ENCODE measurements around the gene COA5.

COA5 gene

DNA sequence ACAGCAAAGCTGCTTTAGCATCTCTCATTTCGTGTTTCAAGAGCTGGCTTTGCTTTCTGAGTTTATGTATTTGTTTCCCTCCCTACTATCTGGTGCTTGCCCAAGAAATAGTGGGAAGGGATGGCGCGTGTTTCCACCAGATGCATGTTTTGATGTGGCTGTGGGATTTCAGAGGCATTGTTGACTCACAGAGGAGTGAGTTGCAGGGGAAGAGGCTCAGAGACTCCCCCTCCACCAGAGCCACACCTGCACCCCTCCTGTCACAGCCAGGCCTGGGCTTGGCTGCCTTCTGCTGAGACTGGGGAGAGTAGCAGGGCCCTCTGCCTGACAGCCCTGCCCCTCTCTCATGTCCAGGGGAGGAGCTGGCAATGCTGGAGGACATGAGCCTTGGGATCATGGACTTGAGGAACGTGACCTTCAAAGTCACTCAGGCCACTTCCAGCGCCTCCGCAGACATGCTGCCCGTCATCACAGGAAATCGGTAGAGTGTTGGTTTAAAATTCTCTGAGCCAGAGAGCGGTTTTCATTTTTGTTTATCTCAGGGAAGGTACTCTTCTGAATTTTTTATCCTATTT is 42.9 kb downstream of the COA5 start:
- H3K9ac ChIP-seq, result no peak overlapping the region
- TF ChIP-seq Cebpa-rat (IDR thresholded peaks at IDR 0.05), result no peak
- H3K9me3 ChIP-seq (replicated peaks in 1 of 11), result no peaks in the 10 kb centered on the region
- peak overlapping the region in 2 of 11 experiments; percentile 11 to 20; a peak in 2 of 22 replicates for H3K4me2 ChIP-seq
- no peak overlapping the region for H3K4me3 ChIP-seq
- 0 out of 22 replicates have a peak overlapping the region, but pooled peaks of 1 of the 11 experiments have one; percentile 2 for H3K27ac ChIP-seq
- H3K27me3 ChIP-seq, result no peaks in the 10 kb centered on the region
- peaks cover 50 to 89% (median 78%) of the 10 kb centered on the region in 11 experiments for H3K36me3 ChIP-seq
- H4K20me1 ChIP-seq, result peaks cover 0 to 30% (median 0%) of the 10 kb centered on the region in 11 experiments; a peak in 6 of 22 replicates
- peaks cover 11 to 28% (median 25%) of the 10 kb centered on the region in 10 experiments for H3K4me1 ChIP-seq

DNA sequence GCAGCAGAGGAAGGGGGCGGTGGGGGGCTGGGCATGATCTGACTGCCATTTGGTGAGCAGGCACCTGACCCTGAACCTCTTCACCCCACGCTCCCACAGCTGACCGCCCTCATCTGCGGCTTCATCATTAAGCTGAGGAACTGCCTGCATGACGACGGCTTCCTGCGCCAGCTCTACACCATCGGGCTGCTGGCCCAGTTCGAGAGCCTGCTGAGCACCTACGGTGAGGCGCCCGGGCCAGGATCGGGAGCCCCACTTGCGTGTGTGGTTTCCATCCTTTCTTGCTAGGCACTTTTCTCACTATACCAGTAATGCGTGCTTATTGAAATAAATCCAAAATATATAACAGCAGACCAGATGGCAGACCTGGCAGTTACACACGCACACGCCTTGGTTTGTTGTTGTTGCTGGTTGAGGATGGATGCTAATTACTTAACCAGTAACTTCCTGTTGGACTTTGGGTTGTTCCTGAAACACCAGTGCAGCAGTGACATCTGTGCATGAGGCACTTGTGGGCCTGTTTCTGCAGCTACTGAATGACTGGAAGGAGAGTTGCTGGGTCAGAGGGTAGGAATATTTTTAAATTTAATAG is 43.7 kb downstream of the COA5 start:
- TF ChIP-seq Cebpa-rat (IDR thresholded peaks at IDR 0.05), result no peak
- Histone ChIP-seq H3K9me3 (replicated peaks in 1 of 11) (no peaks in the 10 kb centered on the region), H4K20me1 (peaks cover 0 to 23% (median 0%) of the 10 kb centered on the region in 11 experiments; a peak in 5 of 22 replicates), H3K4me1 (peaks cover 11 to 35% (median 30%) of the 10 kb centered on the region in 10 experiments), H3K27me3 (no peaks in the 10 kb centered on the region), H3K27ac (no peak overlapping the region), H3K36me3 (peaks cover 47 to 89% (median 75%) of the 10 kb centered on the region in 11 experiments), H3K9ac (no peak overlapping the region), H3K4me3 (no peak overlapping the region), H3K4me2 (peak overlapping the region in 4 of 11 experiments; percentile 11 to 36 (median 24); a peak in 7 of 22 replicates)

DNA sequence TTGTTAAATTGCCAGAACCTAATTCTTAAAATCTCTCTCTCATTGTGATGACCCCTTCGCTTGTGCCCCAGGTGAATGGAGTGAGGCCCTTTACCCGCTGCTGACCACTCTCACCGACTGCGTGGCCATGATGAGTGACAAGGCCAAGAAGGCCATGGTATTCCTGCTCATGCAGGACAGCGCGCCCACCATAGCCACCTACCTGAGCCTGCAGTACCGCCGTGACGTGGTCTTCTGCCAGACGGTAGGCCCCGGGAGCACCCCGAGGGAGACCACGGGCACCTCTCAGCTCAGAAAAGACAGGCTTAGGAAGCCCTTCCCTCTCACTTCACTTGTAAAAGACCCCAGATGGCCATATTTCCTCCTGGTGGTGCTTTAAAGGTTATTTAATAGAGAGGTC is 44.9 kb downstream of the COA5 start:
- Histone ChIP-seq H4K20me1 (peaks cover 0 to 14% (median 0%) of the 10 kb centered on the region in 11 experiments; a peak in 4 of 22 replicates), H3K4me2 (0 out of 22 replicates have a peak overlapping the region, but pooled peaks of 1 of the 11 experiments have one; percentile 44), H3K9me3 (replicated peaks in 1 of 11) (no peaks in the 10 kb centered on the region), H3K9ac (no peak overlapping the region), H3K36me3 (peaks cover 43 to 89% (median 76%) of the 10 kb centered on the region in 11 experiments), H3K27ac (no peak overlapping the region), H3K27me3 (no peaks in the 10 kb centered on the region), H3K4me1 (peaks cover 11 to 42% (median 36%) of the 10 kb centered on the region in 10 experiments), H3K4me3 (no peak overlapping the region)
- no peak for TF ChIP-seq Cebpa-rat (IDR thresholded peaks at IDR 0.05)

DNA sequence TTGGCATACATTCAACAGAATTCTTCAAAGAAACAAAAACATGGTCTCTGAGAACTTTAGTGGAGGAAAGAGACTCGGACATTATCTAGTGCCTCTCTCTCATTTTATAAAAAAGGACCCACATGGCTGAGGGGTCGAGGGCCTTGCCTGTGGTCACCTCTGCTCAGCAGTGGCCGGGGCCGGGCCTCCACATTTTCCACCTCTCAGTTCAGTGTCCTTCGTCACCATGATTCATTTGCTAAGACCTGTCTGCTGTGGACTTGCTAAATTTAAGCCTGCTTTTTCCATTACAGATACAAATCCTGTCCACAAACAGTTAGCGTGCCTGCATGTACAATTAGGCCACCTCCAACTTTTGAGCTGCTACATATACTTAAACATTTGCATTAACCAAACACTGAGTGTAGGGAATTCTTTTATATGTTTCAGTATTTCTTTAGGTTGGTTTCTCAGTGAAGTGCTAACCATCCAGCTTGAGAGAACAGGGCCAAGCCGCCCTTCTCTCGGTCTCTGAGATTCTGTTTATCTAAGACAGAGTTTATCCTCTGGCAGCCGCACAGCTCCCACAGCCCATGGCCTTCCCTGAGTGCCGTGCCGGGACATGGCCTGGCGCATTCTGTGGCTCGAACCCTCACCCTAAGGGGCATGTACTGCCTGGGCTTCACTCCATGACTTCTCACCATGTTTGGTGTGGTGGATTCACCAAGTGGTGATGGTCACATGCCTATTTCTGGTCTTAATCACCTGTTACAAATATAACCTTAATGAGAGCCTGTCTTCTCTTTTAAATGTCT is 46.2 kb downstream of the COA5 start:
- Histone ChIP-seq H3K36me3 (peaks cover 37 to 87% (median 74%) of the 10 kb centered on the region in 11 experiments), H3K9ac (no peak overlapping the region), H3K9me3 (replicated peaks in 1 of 11) (no peaks in the 10 kb centered on the region), H3K4me2 (peak overlapping the region; percentile 32 to 63 (median 42); a peak in 19 of 22 replicates), H3K4me3 (no peak overlapping the region), H4K20me1 (peaks cover 0 to 1% (median 0%) of the 10 kb centered on the region in 11 experiments; a peak in 1 of 22 replicates), H3K27me3 (no peaks in the 10 kb centered on the region), H3K4me1 (peaks cover 11 to 42% (median 37%) of the 10 kb centered on the region in 10 experiments), H3K27ac (no peak overlapping the region)
- TF ChIP-seq Cebpa-rat (IDR thresholded peaks at IDR 0.05), result no peak

DNA sequence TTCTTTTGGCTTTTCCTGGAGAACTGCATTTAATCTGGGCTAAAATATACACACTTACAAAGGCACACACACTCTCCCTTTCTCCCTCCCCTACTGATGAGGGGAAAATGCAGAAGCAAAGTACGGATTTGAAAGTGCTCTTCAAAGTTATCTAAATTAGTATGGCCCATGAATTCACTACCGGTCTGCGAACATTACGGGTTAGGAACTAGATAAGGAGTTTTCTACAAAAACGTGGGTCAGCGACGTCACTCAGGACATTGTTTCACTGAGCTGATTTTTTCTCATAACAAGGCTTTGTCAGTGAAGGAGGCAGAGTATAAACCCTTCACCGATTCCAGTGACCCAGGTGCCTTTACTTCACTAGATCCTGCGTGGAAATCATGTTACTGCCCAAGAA is 47.3 kb downstream of the COA5 start:
- H3K27me3 ChIP-seq, result no peaks in the 10 kb centered on the region
- no peak overlapping the region for H3K27ac ChIP-seq
- H4K20me1 ChIP-seq, result no peaks in the 10 kb centered on the region; a peak in 1 of 22 replicates
- peaks cover 33 to 84% (median 67%) of the 10 kb centered on the region in 11 experiments for H3K36me3 ChIP-seq
- H3K9ac ChIP-seq, result no peak overlapping the region
- H3K4me2 ChIP-seq, result no peak overlapping the region
- H3K4me3 ChIP-seq, result no peak overlapping the region
- no peaks in the 10 kb centered on the region for H3K9me3 ChIP-seq (replicated peaks in 1 of 11)
- no peak for TF ChIP-seq Cebpa-rat (IDR thresholded peaks at IDR 0.05)
- peaks cover 19 to 50% (median 44%) of the 10 kb centered on the region in 10 experiments for H3K4me1 ChIP-seq

DNA sequence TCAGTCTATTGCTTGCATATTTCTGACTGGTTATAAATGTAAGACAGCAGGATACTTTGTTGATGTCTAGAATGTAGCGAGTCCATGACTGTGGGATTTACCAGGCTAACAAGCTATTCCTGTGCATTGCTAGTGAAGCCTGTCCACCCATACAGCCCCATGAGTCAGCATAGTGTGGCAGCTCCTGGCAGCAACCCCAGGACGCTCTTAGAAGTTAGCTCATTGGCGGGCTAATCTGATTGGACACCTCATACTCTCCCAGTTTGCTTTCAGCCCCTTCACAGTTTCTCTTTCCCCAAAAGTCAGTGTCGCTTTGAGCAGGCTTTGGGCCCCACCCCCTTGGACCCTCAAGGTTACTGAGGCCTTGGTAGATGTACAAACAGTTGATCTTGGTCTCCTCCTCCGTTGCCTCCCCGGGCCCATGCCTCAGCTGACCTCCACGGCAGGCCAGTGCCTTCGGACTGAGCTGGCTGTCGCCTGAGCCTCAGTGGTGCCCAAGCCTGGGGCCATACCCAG is 48.0 kb downstream of the COA5 start:
- H3K4me2 ChIP-seq, result 0 out of 22 replicates have a peak overlapping the region, but pooled peaks of 1 of the 11 experiments have one; percentile 25
- H3K36me3 ChIP-seq, result peaks cover 33 to 84% (median 67%) of the 10 kb centered on the region in 11 experiments
- no peaks in the 10 kb centered on the region; a peak in 1 of 22 replicates for H4K20me1 ChIP-seq
- no peak for TF ChIP-seq Cebpa-rat (IDR thresholded peaks at IDR 0.05)
- H3K9me3 ChIP-seq (replicated peaks in 1 of 11), result no peaks in the 10 kb centered on the region
- no peak overlapping the region for H3K4me3 ChIP-seq
- H3K27ac ChIP-seq, result 0 out of 22 replicates have a peak overlapping the region, but pooled peaks of 1 of the 11 experiments have one; percentile 38
- H3K9ac ChIP-seq, result no peak overlapping the region
- peaks cover 25 to 55% (median 49%) of the 10 kb centered on the region in 10 experiments for H3K4me1 ChIP-seq
- H3K27me3 ChIP-seq, result no peaks in the 10 kb centered on the region

DNA sequence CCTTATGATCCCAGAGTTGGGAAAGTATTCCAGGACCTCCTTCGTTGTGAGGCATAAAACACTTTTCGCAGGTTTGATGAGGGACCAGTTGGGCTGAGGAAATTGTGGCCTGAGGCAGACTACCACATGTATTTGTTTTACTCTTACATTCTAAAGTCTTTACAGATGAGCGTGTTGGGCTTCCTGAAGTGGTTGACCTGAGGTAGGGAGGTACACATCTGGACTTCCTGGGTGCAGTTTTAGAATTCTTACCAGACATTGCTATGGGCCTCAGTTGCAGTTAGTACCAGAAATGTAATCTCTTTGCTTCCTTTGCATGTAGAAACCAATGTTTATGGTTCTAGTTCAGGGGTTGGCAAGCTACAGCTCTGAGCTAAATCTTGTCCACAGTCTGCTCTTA is 48.7 kb downstream of the COA5 start:
- peak overlapping the region in 6 of 11 experiments; percentile 0 to 25 (median 14); a peak in 5 of 22 replicates for H3K4me2 ChIP-seq
- peaks cover 25 to 48% (median 44%) of the 10 kb centered on the region in 10 experiments for H3K4me1 ChIP-seq
- H3K9ac ChIP-seq, result no peak overlapping the region
- no peaks in the 10 kb centered on the region for H3K27me3 ChIP-seq
- no peak overlapping the region for H3K27ac ChIP-seq
- H3K9me3 ChIP-seq (replicated peaks in 1 of 11), result no peaks in the 10 kb centered on the region
- H3K36me3 ChIP-seq, result peaks cover 31 to 84% (median 66%) of the 10 kb centered on the region in 11 experiments
- TF ChIP-seq Cebpa-rat (IDR thresholded peaks at IDR 0.05), result no peak
- no peak overlapping the region for H3K4me3 ChIP-seq
- no peaks in the 10 kb centered on the region for H4K20me1 ChIP-seq

DNA sequence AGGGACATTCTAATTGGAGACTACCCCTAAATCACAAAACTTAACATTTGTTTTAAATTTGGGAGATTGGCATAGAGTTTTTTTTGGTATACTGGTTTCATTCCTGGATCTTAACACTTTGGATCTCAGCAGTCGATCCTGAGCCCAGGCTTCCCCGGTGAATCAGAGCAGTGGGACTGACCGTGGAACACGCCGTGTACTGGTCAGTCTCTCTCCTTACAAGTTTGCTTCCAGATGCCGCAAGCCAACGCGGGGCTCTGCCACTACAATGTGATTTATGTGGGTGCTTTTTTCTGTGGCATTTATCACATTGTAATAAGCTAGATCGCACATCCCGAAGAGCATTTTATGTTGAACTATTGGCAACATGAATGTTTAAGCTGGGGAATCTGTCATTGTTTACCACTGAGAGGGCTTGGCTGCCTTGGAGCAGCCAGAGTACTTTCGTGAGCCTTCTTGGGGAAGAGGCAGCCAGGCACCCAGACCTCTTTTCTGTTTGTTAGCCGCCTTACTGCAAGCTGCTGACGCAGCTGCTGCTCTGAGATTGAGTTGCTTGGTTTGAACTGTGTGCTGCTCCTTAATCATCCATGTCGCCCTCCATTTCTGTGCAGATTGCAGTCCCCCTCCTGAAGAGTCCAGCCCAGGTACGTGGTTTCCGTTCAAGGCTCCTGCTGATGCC is 49.3 kb downstream of the COA5 start:
- no peaks in the 10 kb centered on the region for H4K20me1 ChIP-seq
- TF ChIP-seq Cebpa-rat (IDR thresholded peaks at IDR 0.05), result no peak
- peaks cover 25 to 50% (median 43%) of the 10 kb centered on the region in 10 experiments for H3K4me1 ChIP-seq
- H3K9me3 ChIP-seq (replicated peaks in 1 of 11), result no peaks in the 10 kb centered on the region
- H3K27me3 ChIP-seq, result no peaks in the 10 kb centered on the region
- H3K36me3 ChIP-seq, result peaks cover 31 to 84% (median 66%) of the 10 kb centered on the region in 11 experiments; a peak in 21 of 22 replicates
- no peak overlapping the region for H3K9ac ChIP-seq
- no peak overlapping the region for H3K27ac ChIP-seq
- no peak overlapping the region for H3K4me3 ChIP-seq
- peak overlapping the region in 6 of 11 experiments; percentile 0 to 25 (median 14); a peak in 5 of 22 replicates for H3K4me2 ChIP-seq

All from BLaER1 treated with 17β-estradiol and CSF1 and Interleukin-3, amounts not matched to agents 10 nM and 100 nM (cell line).